GM21381 (cell line): ENCODE data around the gene ZNF197.
"Not testable (repeated sequence)": the region's sequence is repeated elsewhere in the genome, so short reads cannot be mapped to it uniquely, and the experiment has no call there.

Experiments
- ATAC-seq: cut with Tn5 transposase; IDR thresholded peaks from one replicate; pipeline ENCODE4 v1.9.1; 2021; ENCODE audit warnings: mild to moderate bottlenecking, moderate library complexity; ENCODE audit not compliant: unreplicated experiment

Gene ZNF197

GRCh38 chr3:44659434-44659833, 34.6 kb downstream of the ZNF197 start:
- ATAC-seq: no peak

- ATAC-seq: no peak
Observed at GRCh38 chr3:44661189-44661588, 36.4 kb downstream of the ZNF197 start.

- ATAC-seq: no peak
Observed at GRCh38 chr3:44665173-44665572, 40.3 kb downstream of the ZNF197 start.

- ATAC-seq: no peak
Observed at GRCh38 chr3:44666346-44666745, 41.5 kb downstream of the ZNF197 start.

- no peak for ATAC-seq
Observed at GRCh38 chr3:44669760-44670159, 44.9 kb downstream of the ZNF197 start.

- not testable (repeated sequence) for ATAC-seq
Observed at GRCh38 chr3:44673466-44673865, 48.6 kb downstream of the ZNF197 start.

GRCh38 chr3:44674211-44674610, 49.4 kb downstream of the ZNF197 start:
- no peak for ATAC-seq

- no peak for ATAC-seq
Observed at GRCh38 chr3:44678480-44679116, 53.8 kb downstream of the ZNF197 start.

- ATAC-seq: no peak
Observed at GRCh38 chr3:44680921-44681455, 56.2 kb downstream of the ZNF197 start.

GRCh38 chr3:44682182-44682896, 57.5 kb downstream of the ZNF197 start:
- ATAC-seq: no peak

- ATAC-seq: peak; percentile 62
Observed at GRCh38 chr3:44685128-44685800, 60.4 kb downstream of the ZNF197 start.

GRCh38 chr3:44687898-44688297, 63.1 kb downstream of the ZNF197 start:
- no peak for ATAC-seq
